Stimulated activated CD8-positive, alpha-beta memory T cell treated with anti-CD3 and anti-CD28 coated beads, Interleukin-15, amount 100 ng/mL, for 1 hour (primary cell): ENCODE measurements around the gene OXTR.

Source experiments
- DNase-seq: peaks from one replicate; pipeline ENCODE4 v3.0.0-alpha.2; 2020; ENCODE audit warnings: low read depth

Gene OXTR

GRCh38 chr3:8712045-8712907 lies 57.1 kb downstream of the OXTR start:
- no peak for DNase-seq

GRCh38 chr3:8709801-8710507 lies 59.5 kb downstream of the OXTR start:
- DNase-seq: no peak

- no peak for DNase-seq
Observed at GRCh38 chr3:8709287-8709686, 60.1 kb downstream of the OXTR start.

- no peak for DNase-seq
Observed at GRCh38 chr3:8705575-8705974, 63.8 kb downstream of the OXTR start.

- no peak for DNase-seq
Observed at GRCh38 chr3:8702560-8702959, 66.9 kb downstream of the OXTR start.
